Renal cortex interstitium (tissue), 11 donors: ENCODE data around the gene RPL13A. TPM values are rescaled to one million over a fixed set of nuclear protein-coding genes. Genes with fewer than 3 reads are reported as not detected.
"Not testable (repeated sequence)": the region's sequence is repeated elsewhere in the genome, so short reads cannot be mapped to it uniquely, and the experiment has no call there.

ENCODE experiments used
- DNase-seq, 11 donors: peaks; one replicate each; pipeline ENCODE4 v3.0.0-alpha.2; 2013; ENCODE audit warnings: low read depth in 9 of 11, low spot score in 4 of 11; ENCODE audit errors: extremely low read depth in 1 of 11
- polyA plus RNA-seq, 3 donors: library from polyadenylated mRNA; unstranded; fragments of 120-200 nt; gene quantifications; one replicate each; pipeline ENCODE4 v1.2.1, GENCODE V29; 2013; ENCODE audit not compliant: insufficient read length in 3 of 3

The RPL13A gene
- polyA plus RNA-seq, 3 donors, result 2,269 to 2,915 (median 2,804) TPM

- DNase-seq, result no peak
Observed at GRCh38 chr19:49445997-49446396, 41.4 kb upstream of the RPL13A start.

GRCh38 chr19:49447485-49448431 lies 39.6 kb upstream of the RPL13A start:
- DNase-seq, result no peak

- DNase-seq, result no peak
Observed at GRCh38 chr19:49448432-49448786, 39.0 kb upstream of the RPL13A start.

DNA sequence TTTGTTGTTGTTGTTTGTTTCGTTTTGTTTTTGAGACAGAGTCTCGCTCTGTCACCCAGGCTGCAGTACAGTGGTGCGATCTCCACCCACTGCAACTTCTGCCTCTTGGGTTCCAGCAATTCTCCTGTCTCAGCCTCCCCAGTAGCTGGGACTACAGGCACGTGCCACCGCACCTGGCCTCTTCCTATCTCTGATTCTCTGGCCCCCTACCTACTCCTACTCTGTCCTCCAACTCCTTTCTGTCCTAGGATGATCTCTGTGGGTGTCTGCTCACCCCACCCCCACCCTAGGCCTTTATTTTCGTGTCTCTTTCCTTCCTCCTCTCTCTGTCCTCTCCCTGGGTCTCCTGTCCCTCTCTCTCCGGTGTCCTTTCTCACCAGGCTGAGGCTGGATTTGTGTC lies 37.0 kb upstream of the RPL13A start:
- DNase-seq, result no peak

DNA sequence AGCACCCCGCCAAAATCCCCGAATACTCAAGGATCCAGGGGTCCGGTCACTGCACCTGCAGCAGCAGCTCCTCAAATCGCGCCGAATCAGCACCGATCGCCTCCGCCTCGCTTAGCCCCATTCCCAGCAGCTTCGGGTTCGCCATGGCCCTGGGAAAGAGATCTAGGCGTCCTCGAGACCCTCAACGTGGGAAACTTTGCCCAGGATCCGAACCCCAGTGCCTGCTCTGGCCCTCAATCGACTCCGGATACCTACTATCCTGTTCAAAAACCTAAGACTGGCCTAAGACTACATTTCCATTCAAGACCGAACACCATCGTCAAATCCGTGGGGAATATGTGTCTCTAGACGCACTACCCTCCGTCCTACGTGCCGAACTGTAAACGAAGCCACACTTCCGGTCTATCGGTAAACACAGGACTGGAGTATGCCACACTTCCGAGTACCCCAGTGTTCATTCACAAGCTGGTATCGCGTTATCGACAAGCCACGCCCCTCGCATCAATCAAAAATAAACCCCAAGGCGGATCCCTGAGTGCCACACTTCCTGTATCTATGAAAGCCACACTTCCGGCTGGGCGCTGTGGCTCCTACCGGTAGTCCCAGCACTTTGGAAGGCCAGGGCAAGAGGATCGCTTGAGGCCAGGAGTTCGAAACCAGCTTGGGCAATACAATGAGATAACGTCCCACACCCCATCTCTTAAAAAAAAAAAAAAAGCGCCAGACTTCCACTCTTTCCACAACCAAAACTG lies 35.8 kb upstream of the RPL13A start, which contains the start of gene PIH1D1:
Gene PIH1D1 (minus strand): TSS at position 385 of the 752 bp plus-strand sequence. CDS start 240 bp downstream, at position 145.
- peak; percentile 96 to 99 (median 98) for DNase-seq

DNA sequence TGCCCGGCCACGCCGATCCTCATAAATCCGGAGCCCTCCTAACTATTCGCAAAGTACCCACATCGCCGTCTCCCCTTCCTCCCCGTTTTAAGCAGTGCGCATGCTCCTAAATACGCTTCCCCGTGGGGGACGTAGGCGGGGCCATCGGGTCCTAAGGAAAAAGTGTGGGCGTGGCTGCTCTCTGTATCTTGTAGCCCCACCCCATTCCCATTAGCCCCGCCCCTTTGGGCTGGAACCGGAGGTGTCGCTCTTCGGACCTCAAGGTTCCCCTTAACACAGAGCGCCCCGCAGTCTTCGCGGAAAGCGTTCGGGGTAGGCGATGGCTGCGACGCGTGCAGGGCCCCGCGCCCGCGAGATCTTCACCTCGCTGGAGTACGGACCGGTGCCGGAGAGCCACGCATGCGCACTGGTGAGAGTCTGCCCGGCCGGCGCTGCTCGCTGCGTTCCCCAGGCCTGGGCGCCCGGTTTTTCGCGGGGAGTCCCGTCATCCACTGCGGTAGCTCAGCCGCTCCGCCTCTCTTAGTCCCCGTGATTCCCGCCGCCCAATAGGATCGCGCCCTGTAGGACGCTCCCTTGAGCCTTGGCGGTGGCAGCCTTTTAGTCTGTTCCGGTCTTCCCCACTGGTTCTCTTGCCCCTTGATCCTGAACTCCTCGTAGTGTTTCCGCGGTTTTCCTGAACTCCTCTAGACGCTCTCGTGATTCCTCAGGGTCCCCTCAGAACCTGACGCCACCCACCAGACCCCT lies 34.2 kb upstream of the RPL13A start, which contains the start of gene ALDH16A1:
Gene ALDH16A1 (plus strand): TSS at position 213 of the 744 bp plus-strand sequence. CDS start 107 bp downstream, at position 320.
- peak in 10 of 11 donors; percentile 91 to 97 (median 96) for DNase-seq

DNA sequence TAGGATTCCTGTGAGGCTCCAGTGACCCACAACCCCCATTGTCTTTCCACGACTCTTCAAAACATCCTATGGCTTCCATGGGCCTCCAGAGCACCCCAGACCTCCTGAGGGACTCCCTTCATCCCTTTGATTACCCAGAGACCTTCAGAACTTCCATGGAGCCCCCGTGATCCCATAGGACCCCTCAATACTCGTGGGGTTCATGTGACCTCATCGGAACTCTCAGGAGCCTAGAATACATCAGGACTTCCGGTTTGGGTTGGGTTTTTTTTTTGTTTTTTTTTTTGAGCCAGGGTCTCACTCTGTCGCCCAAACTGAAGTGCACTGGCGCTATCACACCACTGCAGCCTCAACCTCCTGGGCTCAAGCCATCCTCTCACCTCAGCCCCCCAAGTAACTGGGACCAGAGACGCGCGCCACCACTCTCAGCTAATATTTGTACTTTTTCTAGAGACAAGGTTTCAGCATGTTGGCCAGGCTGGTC lies 33.6 kb upstream of the RPL13A start:
- DNase-seq, result no peak

DNA sequence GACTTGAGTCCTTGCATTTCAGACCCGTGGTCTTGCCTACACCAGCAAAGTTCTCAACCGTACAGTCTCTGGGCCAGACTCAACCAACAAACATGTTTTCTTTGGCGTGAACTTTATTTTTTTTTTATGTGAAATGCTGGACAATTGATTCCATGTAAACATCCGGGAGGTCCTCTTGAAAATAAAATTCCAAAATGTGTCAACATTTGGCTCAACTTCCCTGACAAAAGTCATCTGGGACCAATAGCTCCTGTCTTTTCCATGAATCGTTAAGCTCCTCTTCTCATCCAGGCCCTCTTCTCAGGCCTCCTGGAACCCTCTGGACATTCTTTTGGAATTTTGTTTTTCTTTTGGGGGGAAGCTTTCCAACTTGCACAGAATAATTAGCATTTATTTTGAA lies 31.6 kb upstream of the RPL13A start:
- DNase-seq, result peak in 6 of 11 donors; percentile 51 to 82 (median 76)

DNA sequence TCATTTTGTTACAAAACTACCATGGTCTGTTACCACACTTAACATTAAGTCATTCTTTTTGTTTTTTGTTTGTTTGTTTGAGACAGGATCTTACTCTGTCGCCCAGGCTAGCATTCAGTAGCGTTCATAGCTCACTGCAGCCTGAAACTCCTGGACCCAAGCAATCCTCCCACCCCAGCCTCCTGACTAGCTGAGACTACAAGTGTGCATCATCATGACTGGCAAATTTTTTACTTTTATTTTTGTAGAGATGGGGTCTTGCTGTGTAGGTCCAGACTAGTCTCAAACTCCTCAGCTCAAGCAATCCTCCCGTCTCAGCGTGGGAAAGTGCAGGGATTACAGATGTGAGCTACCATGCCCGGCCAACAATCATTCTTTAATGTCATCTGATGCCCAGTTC lies 31.1 kb upstream of the RPL13A start:
- no peak for DNase-seq

- no peak for DNase-seq
Observed at GRCh38 chr19:49458567-49458903, 28.9 kb upstream of the RPL13A start.

- no peak for DNase-seq
Observed at GRCh38 chr19:49459388-49459787, 28.0 kb upstream of the RPL13A start.

- not testable (repeated sequence) for DNase-seq
Observed at GRCh38 chr19:49461130-49461529, 26.3 kb upstream of the RPL13A start.

DNA sequence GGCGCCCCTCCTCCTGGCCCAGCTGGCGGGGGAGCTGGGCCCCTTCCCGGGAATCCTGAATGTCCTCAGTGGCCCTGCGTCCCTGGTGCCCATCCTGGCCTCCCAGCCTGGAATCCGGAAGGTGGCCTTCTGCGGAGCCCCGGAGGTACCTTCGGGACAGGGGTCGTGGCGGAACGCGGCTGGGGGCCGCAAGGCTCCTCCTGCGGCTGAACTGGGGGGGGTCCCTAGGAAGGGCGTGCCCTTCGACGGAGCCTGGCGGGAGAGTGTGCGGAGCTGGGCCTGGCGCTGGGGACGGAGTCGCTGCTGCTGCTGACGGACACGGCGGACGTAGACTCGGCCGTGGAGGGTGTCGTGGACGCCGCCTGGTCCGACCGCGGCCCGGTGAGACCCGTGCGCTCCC lies 25.8 kb upstream of the RPL13A start:
- no peak for DNase-seq

DNA sequence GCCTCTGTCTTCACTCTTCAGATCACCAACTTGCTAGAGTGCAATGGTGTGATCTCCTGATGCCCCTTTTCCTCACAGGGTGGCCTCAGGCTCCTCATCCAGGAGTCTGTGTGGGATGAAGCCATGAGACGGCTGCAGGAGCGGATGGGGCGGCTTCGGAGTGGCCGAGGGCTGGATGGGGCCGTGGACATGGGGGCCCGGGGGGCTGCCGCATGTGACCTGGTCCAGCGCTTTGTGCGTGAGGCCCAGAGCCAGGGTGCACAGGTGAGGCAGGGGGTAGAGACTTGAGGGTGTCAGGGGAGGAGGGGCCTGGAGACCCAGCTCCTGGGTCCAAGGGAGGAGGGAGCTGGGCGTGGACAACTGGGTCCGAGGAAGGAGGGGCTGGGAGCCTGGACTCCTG lies 24.9 kb upstream of the RPL13A start:
- no peak for DNase-seq

GRCh38 chr19:49463960-49464740 lies 23.3 kb upstream of the RPL13A start:
- no peak for DNase-seq

- DNase-seq, result no peak
Observed at GRCh38 chr19:49465371-49465770, 22.0 kb upstream of the RPL13A start.

DNA sequence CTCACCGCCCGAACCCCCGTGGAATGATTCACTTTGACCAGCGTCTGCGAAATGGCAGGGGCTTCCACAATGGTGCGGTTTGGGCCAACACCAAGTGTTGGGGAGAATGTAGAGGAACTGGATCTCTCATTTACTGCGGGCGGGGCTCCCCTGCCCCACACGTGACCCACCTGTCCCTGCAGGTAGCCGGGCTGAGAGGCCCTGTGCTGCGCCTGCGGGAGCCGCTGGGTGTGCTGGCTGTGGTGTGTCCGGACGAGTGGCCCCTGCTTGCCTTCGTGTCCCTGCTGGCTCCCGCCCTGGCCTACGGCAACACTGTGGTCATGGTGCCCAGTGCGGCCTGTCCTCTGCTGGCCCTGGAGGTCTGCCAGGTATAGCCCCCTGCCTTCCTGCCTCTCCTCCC lies 19.2 kb upstream of the RPL13A start:
- no peak for DNase-seq

GRCh38 chr19:49468746-49469447 lies 18.5 kb upstream of the RPL13A start:
- peak in 2 of 11 donors; percentile 29 to 36 for DNase-seq
